Measurements from ENCODE around the gene HOXB8.

The HOXB8 gene

GRCh38 chr17:48571024-48571818, 43.9 kb downstream of the HOXB8 start:
- H3K27ac Mint-ChIP-seq, result no peak overlapping the region
- ATAC-seq, result no peak
- H3K27me3 Mint-ChIP-seq, result peaks cover 24% of the 10 kb centered on the region

GRCh38 chr17:48570325-48571023, 44.6 kb downstream of the HOXB8 start:
- Mint-ChIP-seq H3K4me3 (no peak overlapping the region), H3K9me3 (no peaks in the 10 kb centered on the region), H3K27me3 (peaks cover 20% of the 10 kb centered on the region), H3K4me1 (peaks cover 4% of the 10 kb centered on the region), H3K27ac (no peak overlapping the region), H3K36me3 (ENCODE audit: low read depth) (no peaks in the 10 kb centered on the region)
- DNase-seq, result no peak
- ATAC-seq, result no peak

More at GRCh38 chr17:48571024-48571818, 43.9 kb downstream of the HOXB8 start:
- Mint-ChIP-seq H3K36me3 (ENCODE audit: low read depth) (no peaks in the 10 kb centered on the region), H3K4me1 (peaks cover 8% of the 10 kb centered on the region), H3K9me3 (no peaks in the 10 kb centered on the region), H3K4me3 (no peak overlapping the region)
- DNase-seq, result no peak

- Mint-ChIP-seq H3K4me1 (peaks cover 4% of the 10 kb centered on the region), H3K9me3 (no peaks in the 10 kb centered on the region)
Observed at GRCh38 chr17:48569674-48570324, 45.3 kb downstream of the HOXB8 start.

GRCh38 chr17:48569240-48569582, 45.9 kb downstream of the HOXB8 start:
- DNase-seq (no peak), ATAC-seq (no peak)
- Mint-ChIP-seq H3K4me1 (peaks cover 4% of the 10 kb centered on the region), H3K27ac (no peak overlapping the region), H3K9me3 (no peaks in the 10 kb centered on the region), H3K27me3 (peaks cover 25% of the 10 kb centered on the region), H3K36me3 (ENCODE audit: low read depth) (no peaks in the 10 kb centered on the region), H3K4me3 (no peak overlapping the region)

More at GRCh38 chr17:48569674-48570324, 45.3 kb downstream of the HOXB8 start:
- H3K36me3 Mint-ChIP-seq (ENCODE audit: low read depth), result no peaks in the 10 kb centered on the region
- peaks cover 21% of the 10 kb centered on the region for H3K27me3 Mint-ChIP-seq
- no peak overlapping the region for H3K27ac Mint-ChIP-seq
- DNase-seq (no peak), ATAC-seq (no peak)
- H3K4me3 Mint-ChIP-seq, result no peak overlapping the region

GRCh38 chr17:48568499-48569239, 46.4 kb downstream of the HOXB8 start:
- DNase-seq (no peak), ATAC-seq (no peak)
- peak overlapping the region; percentile 36 for H3K4me3 Mint-ChIP-seq
- no peaks in the 10 kb centered on the region for H3K9me3 Mint-ChIP-seq
- no peak overlapping the region for H3K27ac Mint-ChIP-seq
- no peaks in the 10 kb centered on the region for H3K36me3 Mint-ChIP-seq (ENCODE audit: low read depth)
- H3K27me3 Mint-ChIP-seq, result peaks cover 27% of the 10 kb centered on the region
- H3K4me1 Mint-ChIP-seq, result peaks cover 4% of the 10 kb centered on the region

GRCh38 chr17:48567646-48568354, 47.3 kb downstream of the HOXB8 start:
- Mint-ChIP-seq H3K4me1 (peaks cover 4% of the 10 kb centered on the region), H3K4me3 (no peak overlapping the region), H3K36me3 (ENCODE audit: low read depth) (no peaks in the 10 kb centered on the region), H3K9me3 (no peaks in the 10 kb centered on the region), H3K27ac (no peak overlapping the region), H3K27me3 (peaks cover 32% of the 10 kb centered on the region)
- no peak for DNase-seq
- no peak for ATAC-seq

- Mint-ChIP-seq H3K27ac (no peak overlapping the region), H3K4me1 (peaks cover 4% of the 10 kb centered on the region), H3K36me3 (ENCODE audit: low read depth) (no peaks in the 10 kb centered on the region), H3K4me3 (no peak overlapping the region), H3K9me3 (no peaks in the 10 kb centered on the region), H3K27me3 (peaks cover 38% of the 10 kb centered on the region)
- ATAC-seq (no peak), DNase-seq (no peak)
Observed at GRCh38 chr17:48567209-48567608, 47.9 kb downstream of the HOXB8 start.

GRCh38 chr17:48566717-48567116, 48.4 kb downstream of the HOXB8 start:
- DNase-seq (no peak), ATAC-seq (no peak)
- H3K9me3 Mint-ChIP-seq, result no peaks in the 10 kb centered on the region
- H3K36me3 Mint-ChIP-seq (ENCODE audit: low read depth), result no peaks in the 10 kb centered on the region
- H3K4me3 Mint-ChIP-seq, result no peak overlapping the region
- no peak overlapping the region for H3K27ac Mint-ChIP-seq
- peaks cover 4% of the 10 kb centered on the region for H3K4me1 Mint-ChIP-seq
- peaks cover 39% of the 10 kb centered on the region for H3K27me3 Mint-ChIP-seq

- no peak for ATAC-seq
- Mint-ChIP-seq H3K27ac (no peak overlapping the region), H3K9me3 (no peaks in the 10 kb centered on the region), H3K4me3 (no peak overlapping the region), H3K4me1 (peaks cover 4% of the 10 kb centered on the region), H3K27me3 (peaks cover 37% of the 10 kb centered on the region), H3K36me3 (ENCODE audit: low read depth) (no peaks in the 10 kb centered on the region)
- no peak for DNase-seq
Observed at GRCh38 chr17:48565925-48566710, 49.0 kb downstream of the HOXB8 start.

- Mint-ChIP-seq H3K9me3 (no peaks in the 10 kb centered on the region), H3K27ac (no peak overlapping the region), H3K4me1 (peaks cover 4% of the 10 kb centered on the region), H3K4me3 (no peak overlapping the region), H3K36me3 (ENCODE audit: low read depth) (no peaks in the 10 kb centered on the region), H3K27me3 (peaks cover 39% of the 10 kb centered on the region)
- DNase-seq, result no peak
- no peak for ATAC-seq
Observed at GRCh38 chr17:48565022-48565554, 50.0 kb downstream of the HOXB8 start.

- DNase-seq (no peak), ATAC-seq (peak; percentile 36)
- H3K4me3 Mint-ChIP-seq, result no peak overlapping the region
- no peaks in the 10 kb centered on the region for H3K36me3 Mint-ChIP-seq (ENCODE audit: low read depth)
- H3K9me3 Mint-ChIP-seq, result no peaks in the 10 kb centered on the region
- peaks cover 36% of the 10 kb centered on the region for H3K27me3 Mint-ChIP-seq
- H3K4me1 Mint-ChIP-seq, result peaks cover 4% of the 10 kb centered on the region
- H3K27ac Mint-ChIP-seq, result no peak overlapping the region
Observed at GRCh38 chr17:48564188-48565021, 50.7 kb downstream of the HOXB8 start.

GRCh38 chr17:48563867-48564187, 51.3 kb downstream of the HOXB8 start:
- Mint-ChIP-seq H3K27me3 (peaks cover 36% of the 10 kb centered on the region), H3K9me3 (no peaks in the 10 kb centered on the region), H3K36me3 (ENCODE audit: low read depth) (no peaks in the 10 kb centered on the region), H3K4me3 (no peak overlapping the region), H3K27ac (no peak overlapping the region), H3K4me1 (peaks cover 4% of the 10 kb centered on the region)
- ATAC-seq, result no peak
- no peak for DNase-seq

Measured in activated naive CD8-positive, alpha-beta T cell treated with anti-CD3 and anti-CD28 coated beads, Interleukin-2, amount 50 U/mL, for 24 hours (primary cell).